ENCODE results near the gene XRCC6. TPM values are rescaled to one million over a fixed set of nuclear protein-coding genes. Genes with fewer than 3 reads are reported as not detected.
"Not testable (repeated sequence)": the region's sequence is repeated elsewhere in the genome, so short reads cannot be mapped to it uniquely, and the experiment has no call there.

XRCC6 gene
- total RNA-seq, 6 experiments from 2014 or later = 324 to 395 (median 373) TPM

DNA sequence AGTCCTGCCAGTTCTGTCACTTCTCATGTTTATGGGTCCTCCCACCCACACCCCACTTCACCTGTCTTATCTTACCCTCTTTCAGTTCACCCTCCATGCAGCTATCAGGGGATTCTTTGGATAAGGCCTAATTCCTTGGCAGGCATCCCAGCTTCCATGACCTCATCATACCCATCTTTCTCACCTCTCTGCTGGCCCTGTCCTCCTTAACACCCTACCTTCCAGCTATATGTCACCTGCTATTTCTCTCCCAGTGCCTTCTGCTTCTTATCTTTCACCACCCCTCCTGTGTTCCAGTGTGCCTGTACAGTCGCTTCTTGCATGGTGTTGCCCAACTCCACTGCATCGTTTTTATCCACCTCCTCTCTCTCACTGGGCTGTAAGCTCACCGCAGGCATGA is 39.3 kb downstream of the XRCC6 start:
- H3K27ac Mint-ChIP-seq = peak overlapping the region; percentile 51
- H3K27me3 Mint-ChIP-seq (ENCODE audit: insufficient read depth) = peaks cover 3% of the 10 kb centered on the region
- H3K9me3 Mint-ChIP-seq = no peaks in the 10 kb centered on the region
- DNase-seq = no peak
- peaks cover 29% of the 10 kb centered on the region for H3K4me1 Mint-ChIP-seq (ENCODE audit: low read depth)
- H3K4me3 Mint-ChIP-seq = no peak overlapping the region
- peaks cover 28% of the 10 kb centered on the region for H3K36me3 Mint-ChIP-seq (ENCODE audit: low read depth)
- TF ChIP-seq, protein P1, sequence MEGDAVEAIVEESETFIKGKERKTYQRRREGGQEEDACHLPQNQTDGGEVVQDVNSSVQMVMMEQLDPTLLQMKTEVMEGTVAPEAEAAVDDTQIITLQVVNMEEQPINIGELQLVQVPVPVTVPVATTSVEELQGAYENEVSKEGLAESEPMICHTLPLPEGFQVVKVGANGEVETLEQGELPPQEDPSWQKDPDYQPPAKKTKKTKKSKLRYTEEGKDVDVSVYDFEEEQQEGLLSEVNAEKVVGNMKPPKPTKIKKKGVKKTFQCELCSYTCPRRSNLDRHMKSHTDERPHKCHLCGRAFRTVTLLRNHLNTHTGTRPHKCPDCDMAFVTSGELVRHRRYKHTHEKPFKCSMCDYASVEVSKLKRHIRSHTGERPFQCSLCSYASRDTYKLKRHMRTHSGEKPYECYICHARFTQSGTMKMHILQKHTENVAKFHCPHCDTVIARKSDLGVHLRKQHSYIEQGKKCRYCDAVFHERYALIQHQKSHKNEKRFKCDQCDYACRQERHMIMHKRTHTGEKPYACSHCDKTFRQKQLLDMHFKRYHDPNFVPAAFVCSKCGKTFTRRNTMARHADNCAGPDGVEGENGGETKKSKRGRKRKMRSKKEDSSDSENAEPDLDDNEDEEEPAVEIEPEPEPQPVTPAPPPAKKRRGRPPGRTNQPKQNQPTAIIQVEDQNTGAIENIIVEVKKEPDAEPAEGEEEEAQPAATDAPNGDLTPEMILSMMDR (IDR thresholded peaks at IDR 0.05) = no peak

GRCh38 chr22:41661088-41661487 is 40.0 kb downstream of the XRCC6 start:
- 0 out of 2 replicates have a peak overlapping the region, but pooled peaks have one; percentile 22 for H3K27ac Mint-ChIP-seq
- peaks cover 28% of the 10 kb centered on the region for H3K36me3 Mint-ChIP-seq (ENCODE audit: low read depth)
- DNase-seq = no peak
- H3K4me3 Mint-ChIP-seq = no peak overlapping the region
- no peaks in the 10 kb centered on the region for H3K9me3 Mint-ChIP-seq
- TF ChIP-seq, protein P1 (IDR thresholded peaks at IDR 0.05) = no peak
- peaks cover 3% of the 10 kb centered on the region for H3K27me3 Mint-ChIP-seq (ENCODE audit: insufficient read depth)
- peaks cover 29% of the 10 kb centered on the region for H3K4me1 Mint-ChIP-seq (ENCODE audit: low read depth)

- TF ChIP-seq, protein P1 (IDR thresholded peaks at IDR 0.05) = no peak
- no peak overlapping the region; the same call in 1 of the 2 replicates for H3K27ac Mint-ChIP-seq
- H3K9me3 Mint-ChIP-seq = no peaks in the 10 kb centered on the region
- peaks cover 32% of the 10 kb centered on the region for H3K4me1 Mint-ChIP-seq (ENCODE audit: low read depth)
- no peak for DNase-seq
- peaks cover 28% of the 10 kb centered on the region for H3K36me3 Mint-ChIP-seq (ENCODE audit: low read depth)
- no peak overlapping the region for H3K4me3 Mint-ChIP-seq
- peaks cover 3% of the 10 kb centered on the region for H3K27me3 Mint-ChIP-seq (ENCODE audit: insufficient read depth)
Measured at GRCh38 chr22:41661713-41662112, 40.6 kb downstream of the XRCC6 start.

GRCh38 chr22:41663594-41663993 is 42.5 kb downstream of the XRCC6 start:
- H3K4me3 Mint-ChIP-seq; DNase-seq; H3K27me3 Mint-ChIP-seq (ENCODE audit: insufficient read depth); H3K9me3 Mint-ChIP-seq: not testable (repeated sequence)
- H3K4me1 Mint-ChIP-seq (ENCODE audit: low read depth) = peaks cover 44% of the 10 kb centered on the region
- peak overlapping the region; percentile 60 for H3K27ac Mint-ChIP-seq
- peaks cover 28% of the 10 kb centered on the region for H3K36me3 Mint-ChIP-seq (ENCODE audit: low read depth)

- DNase-seq = no peak
- Mint-ChIP-seq H3K27ac (peak overlapping the region; percentile 60), H3K4me3 (no peak overlapping the region), H3K27me3 (ENCODE audit: insufficient read depth) (peaks cover 3% of the 10 kb centered on the region), H3K4me1 (ENCODE audit: low read depth) (peaks cover 52% of the 10 kb centered on the region), H3K36me3 (ENCODE audit: low read depth) (peaks cover 28% of the 10 kb centered on the region), H3K9me3 (no peaks in the 10 kb centered on the region)
- TF ChIP-seq, protein P1 (IDR thresholded peaks at IDR 0.05) = no peak
Measured at GRCh38 chr22:41664490-41664889, 43.4 kb downstream of the XRCC6 start.

DNA sequence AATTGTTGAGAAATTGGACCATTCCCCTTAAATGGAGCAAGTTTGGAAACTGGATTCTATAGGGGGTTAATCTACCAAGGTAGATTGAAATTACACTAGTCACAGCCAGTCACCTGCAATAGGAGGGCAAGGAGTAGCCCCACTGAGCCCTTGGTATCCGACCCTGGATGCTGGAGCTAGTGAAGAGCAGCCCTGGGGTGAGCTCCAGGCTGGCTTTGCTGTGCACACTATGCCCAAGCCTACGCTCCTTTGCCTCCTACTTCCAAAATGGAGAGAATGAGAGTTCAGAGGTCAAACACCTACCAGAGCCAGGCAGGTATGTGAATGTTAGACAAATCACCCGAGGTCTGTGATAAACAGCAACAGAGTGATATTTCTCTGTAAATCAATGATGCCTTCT is 43.9 kb downstream of the XRCC6 start:
- TF ChIP-seq, protein P1 (IDR thresholded peaks at IDR 0.05) = no peak
- Mint-ChIP-seq H3K27me3 (ENCODE audit: insufficient read depth) (peaks cover 3% of the 10 kb centered on the region), H3K4me1 (ENCODE audit: low read depth) (peaks cover 56% of the 10 kb centered on the region), H3K9me3 (no peaks in the 10 kb centered on the region), H3K36me3 (ENCODE audit: low read depth) (peaks cover 28% of the 10 kb centered on the region), H3K27ac (peak overlapping the region; percentile 60; the same call in 1 of the 2 replicates), H3K4me3 (no peak overlapping the region)
- no peak for DNase-seq

Data from HFFc6 (cell line).